Gastrocnemius medialis (tissue), 4 donors: ENCODE measurements around the gene KCNIP1. TPM values are rescaled to one million over a fixed set of nuclear protein-coding genes. Genes with fewer than 3 reads are reported as not detected.
A peak's percentile ranks its signal among the peaks of the same experiment; 100 is the strongest.

Experiments
- ATAC-seq, 2 donors: fragments of 150-250 bp; one replicate each; pipeline ENCODE4 v1.9.1; 2016
- DNase-seq, 2 donors: peaks; one replicate each; pipeline ENCODE4 v3.0.0-alpha.2; 2019
- H3K27ac ChIP-seq, 4 donors: fragments of 200-600 bp; sonication (generic); 1 replicate in 1 of 4; 2 replicates in 3 of 4; pipeline ENCODE4 v1.5.1; 2016 to 2018; ENCODE audit warnings: mild to moderate bottlenecking in 2 of 4, moderate library complexity in 1 of 4
- H3K27me3 ChIP-seq, 3 donors: fragments of 200-600 bp; sonication (generic) in 2 of 3; 1 replicate in 1 of 3; 2 replicates in 2 of 3; pipeline versions ENCODE4 v1.5.1 to v1.6.0; 2016 to 2019; ENCODE audit warnings: mild to moderate bottlenecking in 1 of 3, moderate library complexity in 1 of 3
- H3K36me3 ChIP-seq, 2 donors: fragments of 200-600 bp; sonication (generic) in 1 of 2; one replicate each; pipeline ENCODE4 v1.5.1; 2017 to 2018
- H3K4me1 ChIP-seq, 2 donors: fragments of 200-600 bp; sonication (generic) in 1 of 2; one replicate each; pipeline ENCODE4 v1.5.1; 2016 to 2017; ENCODE audit warnings: mild to moderate bottlenecking in 2 of 2
- H3K4me3 ChIP-seq, 4 donors: fragments of 200-600 bp; sonication (generic) in 3 of 4; 1 replicate in 1 of 4; 2 replicates in 3 of 4; pipeline ENCODE4 v1.5.1; 2016 to 2019; ENCODE audit warnings: mild to moderate bottlenecking in 2 of 4
- H3K9me3 ChIP-seq, 3 donors: fragments of 200-600 bp; sonication (generic) in 2 of 3; 1 replicate in 1 of 3; 2 replicates in 2 of 3; pipeline ENCODE4 v1.5.1; 2016 to 2019
- POLR2A ChIP-seq, 2 donors: fragments of 450-650 bp; IDR thresholded peaks; one replicate each; pipeline ENCODE4 v1.6.1; 2017; ENCODE audit warnings: antibody characterized with exemption in 2 of 2, mild to moderate bottlenecking in 2 of 2, moderate library complexity in 2 of 2
- in situ Hi-C, 4 donors: fragments of 200-750 bp; cut with MboI; loops; one replicate each; pipeline versions ENCODE4 v1.15.0 to v1.8.0; 2017; ENCODE audit warnings: low sequenced_read_pairs in 4 of 4
- intact Hi-C: fragments of 100-400 bp; cut with DNase I; formaldehyde crosslinking; loops from one replicate; pipeline ENCODE4 v1.15.1; 2023; ENCODE audit warnings: low total_unique reads
- total RNA-seq, 4 donors: library from RNA; depleted of rRNA; stranded (reverse); fragments of >200 nt; gene quantifications; one replicate each; pipeline versions ENCODE4 v1.1.0 to v1.2.3, GENCODE V29; 2016
- TF ChIP-seq, protein P1 (sequence below), 5 experiments: fragments of 450-650 bp in 3 of 5; fragments of 200-600 bp in 2 of 5; sonication (generic) in 2 of 5; IDR thresholded peaks in 4 of 5; conservative IDR thresholded peaks in 1 of 5; 1 replicate in 4 of 5; 2 replicates in 1 of 5; pipeline ENCODE4 v1.5.1; 2016 to 2019; ENCODE audit warnings: antibody characterized with exemption in 5 of 5, mild to moderate bottlenecking in 3 of 5, moderate library complexity in 3 of 5

KCNIP1 gene
- total RNA-seq, 4 donors from 2014 or later: not detected

DNA sequence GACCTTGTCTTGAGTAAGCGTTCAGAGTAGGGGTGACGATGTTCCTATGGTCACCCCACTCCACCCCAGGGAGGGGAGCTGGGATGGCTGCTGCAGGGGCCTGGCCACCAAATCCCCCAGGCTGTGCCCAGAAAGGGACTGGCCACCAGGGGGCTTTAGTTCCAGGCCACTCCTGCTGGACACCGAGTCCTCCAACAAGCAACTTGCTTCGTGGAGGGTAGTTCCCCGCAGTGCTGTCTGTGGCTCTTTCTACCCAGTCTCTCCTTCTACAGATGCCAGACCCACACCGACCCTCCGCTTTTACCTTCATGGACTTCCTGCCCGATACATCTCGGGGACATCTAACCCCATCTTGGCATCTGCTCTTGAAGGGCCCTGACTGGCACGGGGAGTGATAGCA lies 244.0 kb downstream of the KCNIP1 start:
- H3K27ac ChIP-seq: no peak overlapping the region
- no peaks in the 10 kb centered on the region for H3K9me3 ChIP-seq

DNA sequence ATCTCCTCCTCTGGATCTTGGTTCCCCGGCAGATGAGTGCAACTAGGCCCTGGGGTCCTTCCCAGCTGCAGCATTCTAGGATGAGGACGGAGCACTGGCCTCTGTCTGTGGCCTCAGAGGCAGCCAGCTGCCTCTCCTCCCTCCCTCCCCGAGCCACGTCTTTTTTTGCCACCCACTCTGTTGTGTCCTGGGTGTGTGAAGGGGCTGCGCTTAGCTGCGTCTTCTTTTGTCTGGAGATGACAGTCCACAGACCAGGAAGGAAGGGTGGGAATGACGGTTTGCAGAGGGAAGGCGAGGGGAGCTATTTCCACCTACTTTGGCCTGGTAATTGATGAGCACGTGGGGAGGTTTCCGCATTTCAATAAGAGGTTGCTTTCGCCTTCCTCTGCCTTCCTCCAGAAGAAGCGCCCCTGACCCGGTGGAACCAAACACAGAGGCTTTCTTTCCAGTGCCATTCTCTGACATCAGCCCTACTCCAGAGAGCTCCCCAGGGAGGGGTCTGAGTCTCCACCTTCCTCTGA lies 245.2 kb downstream of the KCNIP1 start:
- Histone ChIP-seq H3K27me3 (peaks cover 0 to 7% (median 2%) of the 10 kb centered on the region in 3 donors), H3K36me3 (no peaks in the 10 kb centered on the region), H3K4me1 (peaks cover 4 to 14% of the 10 kb centered on the region in 2 donors), H3K4me3 (no peak overlapping the region), H3K9me3 (no peaks in the 10 kb centered on the region), H3K27ac (no peak overlapping the region)
- ATAC-seq (no peak), DNase-seq (no peak)
- TF ChIP-seq POLR2A (IDR thresholded peaks at IDR 0.05): no peak
- TF ChIP-seq, protein P1, sequence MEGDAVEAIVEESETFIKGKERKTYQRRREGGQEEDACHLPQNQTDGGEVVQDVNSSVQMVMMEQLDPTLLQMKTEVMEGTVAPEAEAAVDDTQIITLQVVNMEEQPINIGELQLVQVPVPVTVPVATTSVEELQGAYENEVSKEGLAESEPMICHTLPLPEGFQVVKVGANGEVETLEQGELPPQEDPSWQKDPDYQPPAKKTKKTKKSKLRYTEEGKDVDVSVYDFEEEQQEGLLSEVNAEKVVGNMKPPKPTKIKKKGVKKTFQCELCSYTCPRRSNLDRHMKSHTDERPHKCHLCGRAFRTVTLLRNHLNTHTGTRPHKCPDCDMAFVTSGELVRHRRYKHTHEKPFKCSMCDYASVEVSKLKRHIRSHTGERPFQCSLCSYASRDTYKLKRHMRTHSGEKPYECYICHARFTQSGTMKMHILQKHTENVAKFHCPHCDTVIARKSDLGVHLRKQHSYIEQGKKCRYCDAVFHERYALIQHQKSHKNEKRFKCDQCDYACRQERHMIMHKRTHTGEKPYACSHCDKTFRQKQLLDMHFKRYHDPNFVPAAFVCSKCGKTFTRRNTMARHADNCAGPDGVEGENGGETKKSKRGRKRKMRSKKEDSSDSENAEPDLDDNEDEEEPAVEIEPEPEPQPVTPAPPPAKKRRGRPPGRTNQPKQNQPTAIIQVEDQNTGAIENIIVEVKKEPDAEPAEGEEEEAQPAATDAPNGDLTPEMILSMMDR (IDR thresholded peaks at IDR 0.05 in 4 of 5, conservative IDR thresholded peaks at IDR 0.05 in 1 of 5): no peak
- in situ Hi-C loops: loop anchor here in 3 of 4 donors (25.0 kb wide), 1 partner anchor 588 kb away; no protein-coding TSS in a partner anchor
- intact Hi-C loops: no loop called here

More for the DNA sequence above, 244.0 kb downstream of the KCNIP1 start:
- DNase-seq (no peak), ATAC-seq (no peak)
- H3K4me3 ChIP-seq: no peak overlapping the region
- peaks cover 3 to 7% (median 4%) of the 10 kb centered on the region in 3 donors for H3K27me3 ChIP-seq
- peaks cover 4 to 14% of the 10 kb centered on the region in 2 donors for H3K4me1 ChIP-seq
- intact Hi-C loops (no loop called here), in situ Hi-C loops (loop anchor here in 3 of 4 donors (25.0 kb wide), 1 partner anchor 589 kb away; no protein-coding TSS in a partner anchor)
- no peaks in the 10 kb centered on the region for H3K36me3 ChIP-seq
- no peak for TF ChIP-seq POLR2A (IDR thresholded peaks at IDR 0.05)
- TF ChIP-seq, protein P1 (IDR thresholded peaks at IDR 0.05 in 4 of 5, conservative IDR thresholded peaks at IDR 0.05 in 1 of 5): peak in 1 of 5 experiments; percentile 22

DNA sequence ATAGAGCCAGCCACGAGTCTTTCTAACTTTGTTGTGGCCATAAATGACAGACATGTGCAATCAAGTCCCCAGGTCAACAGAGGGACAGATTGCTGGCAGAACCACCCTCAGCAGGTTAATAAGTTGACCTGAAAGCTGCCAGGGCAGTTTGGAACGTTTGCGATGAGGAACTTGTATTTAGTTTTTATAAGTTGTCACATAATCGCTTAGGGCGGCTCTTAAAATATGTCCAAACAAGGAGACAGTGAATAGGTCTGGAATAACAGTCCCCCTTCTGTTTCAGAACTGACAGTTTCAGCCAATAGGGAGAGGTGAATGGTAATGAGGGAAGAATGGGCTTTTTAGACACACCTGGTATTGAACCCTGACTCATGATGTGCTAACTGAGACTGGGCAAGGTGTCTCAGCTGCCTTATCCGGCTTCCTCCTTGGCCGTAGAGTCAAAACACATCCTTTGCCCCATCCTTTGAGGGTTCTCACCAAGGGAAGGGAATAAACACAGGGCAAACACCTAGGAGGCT lies 246.2 kb downstream of the KCNIP1 start:
- Histone ChIP-seq H3K4me1 (peaks cover 2 to 13% of the 10 kb centered on the region in 2 donors), H3K36me3 (no peaks in the 10 kb centered on the region), H3K27ac (no peak overlapping the region), H3K9me3 (no peaks in the 10 kb centered on the region), H3K4me3 (no peak overlapping the region), H3K27me3 (peaks cover 0 to 7% (median 0%) of the 10 kb centered on the region in 3 donors)
- intact Hi-C loops: no loop called here
- no peak for TF ChIP-seq POLR2A (IDR thresholded peaks at IDR 0.05)
- TF ChIP-seq, protein P1 (IDR thresholded peaks at IDR 0.05 in 4 of 5, conservative IDR thresholded peaks at IDR 0.05 in 1 of 5): no peak
- no peak for ATAC-seq
- DNase-seq: no peak
- in situ Hi-C loops: loop anchor here in 3 of 4 donors (25.0 kb wide), 1 partner anchor 587 kb away; no protein-coding TSS in a partner anchor

DNA sequence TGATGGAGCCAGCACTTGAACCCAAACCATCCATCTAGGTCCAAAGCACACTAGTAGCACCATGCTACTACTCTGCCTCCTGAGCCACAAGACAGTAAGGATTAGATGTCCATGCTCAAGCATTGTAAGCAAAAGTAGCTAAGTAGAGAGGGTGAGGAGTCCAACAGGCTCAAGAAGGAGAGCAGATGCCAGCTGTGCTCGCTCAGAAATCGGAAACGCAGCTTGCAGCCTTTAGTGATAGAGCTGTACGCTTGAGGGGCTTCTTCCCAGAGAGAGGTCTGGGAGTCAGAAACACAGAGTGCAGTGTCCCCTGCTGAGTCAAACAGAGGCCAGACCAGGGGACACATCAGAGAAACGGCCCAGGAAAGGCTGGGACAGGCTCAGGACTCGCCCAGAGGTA lies 247.0 kb downstream of the KCNIP1 start:
- ATAC-seq: no peak
- H3K9me3 ChIP-seq: no peaks in the 10 kb centered on the region
- TF ChIP-seq, protein P1 (IDR thresholded peaks at IDR 0.05 in 4 of 5, conservative IDR thresholded peaks at IDR 0.05 in 1 of 5): no peak
- TF ChIP-seq POLR2A (IDR thresholded peaks at IDR 0.05): no peak
- H3K4me3 ChIP-seq: no peak overlapping the region
- H3K27me3 ChIP-seq: peaks cover 0 to 7% (median 0%) of the 10 kb centered on the region in 3 donors
- H3K36me3 ChIP-seq: no peaks in the 10 kb centered on the region
- H3K4me1 ChIP-seq: peaks cover 0 to 5% of the 10 kb centered on the region in 2 donors
- DNase-seq: no peak
- intact Hi-C loops: no loop called here
- no peak overlapping the region for H3K27ac ChIP-seq
- in situ Hi-C loops: no loop called here
